ENCODE results near the gene POLDIP3.

The POLDIP3 gene

DNA sequence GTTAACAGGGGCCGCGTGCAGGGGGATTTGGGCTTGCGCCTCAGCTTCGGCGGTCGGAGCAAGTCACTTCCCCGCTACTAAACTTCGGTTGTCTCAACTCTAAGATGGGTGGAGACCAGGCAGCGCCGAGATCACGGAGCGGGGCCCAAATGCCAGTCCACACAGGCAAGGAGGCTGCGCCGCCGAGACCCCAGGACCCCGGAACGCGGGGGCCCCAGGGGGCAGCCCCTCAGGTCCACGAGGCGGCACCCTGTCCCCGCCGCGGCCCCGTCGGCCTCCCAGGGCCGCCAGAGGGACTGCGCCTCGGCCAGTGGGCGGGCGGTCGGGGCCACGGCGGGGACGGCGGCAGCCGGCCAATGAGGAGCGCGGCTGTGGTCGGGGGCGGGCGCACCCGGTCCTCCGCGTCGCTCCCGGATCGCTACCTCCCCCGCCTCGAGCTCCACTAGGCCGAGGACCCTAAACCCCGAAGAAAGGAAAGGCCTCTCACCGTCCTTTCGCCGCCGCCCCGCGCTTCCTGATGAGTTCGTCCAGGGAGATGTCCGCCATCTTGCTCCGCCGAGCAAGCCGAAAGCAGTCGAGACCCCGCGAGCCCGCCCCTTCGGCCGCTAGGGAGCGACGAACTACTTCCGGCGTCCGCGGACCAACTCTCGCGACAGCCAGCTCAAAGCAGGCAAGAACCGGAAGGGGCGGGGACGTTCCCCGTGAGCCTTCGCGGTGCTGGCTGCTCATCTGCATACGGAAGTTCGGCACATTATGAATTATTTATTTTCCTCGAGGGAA lies at the start of gene POLDIP3:
Gene POLDIP3 (minus strand): TSS at position 572 of the 780 bp plus-strand sequence. CDS start 26 bp downstream, at position 546.
- peak; percentile 99 for DNase-seq (ENCODE audit: low spot score)

DNA sequence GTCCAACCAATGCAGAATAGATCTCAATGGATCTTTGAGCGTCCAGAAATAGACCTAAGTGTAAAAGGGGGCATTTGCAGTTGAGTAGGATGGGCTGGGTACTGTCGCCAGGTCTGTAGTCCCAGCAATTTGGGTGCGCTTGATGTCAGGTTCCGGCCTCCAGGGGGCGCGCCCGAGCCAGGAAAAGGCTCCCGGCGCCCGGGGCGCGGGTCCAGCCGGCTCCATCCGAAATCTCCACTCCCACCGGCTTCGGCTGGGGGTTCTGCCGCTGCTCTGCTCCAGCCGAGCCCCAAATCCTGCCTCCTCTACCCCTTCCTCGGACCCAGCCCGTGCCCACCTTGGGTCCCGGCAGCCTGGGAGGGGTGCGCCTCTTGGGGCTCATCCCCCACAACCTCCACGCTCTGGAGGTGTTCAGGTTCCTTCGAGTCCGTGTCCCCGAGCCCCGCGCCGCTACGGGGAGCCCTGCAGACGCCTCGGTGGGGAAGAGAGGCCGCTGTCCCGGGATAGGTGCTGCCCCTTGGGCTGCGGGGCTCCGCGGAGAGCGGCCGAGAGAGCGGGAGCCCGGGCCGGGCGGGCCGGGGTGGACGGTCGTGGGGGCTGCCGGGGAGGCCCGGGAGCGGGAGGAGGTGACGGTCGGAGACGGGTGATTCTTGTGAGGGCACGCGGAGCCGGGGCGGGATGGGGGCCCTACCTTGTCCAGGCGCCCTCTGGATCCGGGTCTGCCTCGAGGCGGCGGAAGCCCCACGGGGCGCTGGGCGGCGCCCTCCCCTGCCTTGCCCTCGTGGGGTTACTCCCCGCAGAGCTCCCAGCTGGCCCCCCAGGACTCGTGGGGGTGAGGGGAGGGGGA lies 47.5 kb upstream of the POLDIP3 start:
- DNase-seq (ENCODE audit: low spot score), result peak; percentile 82

GRCh38 chr22:42656578-42656977 lies 41.9 kb upstream of the POLDIP3 start:
- no peak for DNase-seq (ENCODE audit: low spot score)

DNA sequence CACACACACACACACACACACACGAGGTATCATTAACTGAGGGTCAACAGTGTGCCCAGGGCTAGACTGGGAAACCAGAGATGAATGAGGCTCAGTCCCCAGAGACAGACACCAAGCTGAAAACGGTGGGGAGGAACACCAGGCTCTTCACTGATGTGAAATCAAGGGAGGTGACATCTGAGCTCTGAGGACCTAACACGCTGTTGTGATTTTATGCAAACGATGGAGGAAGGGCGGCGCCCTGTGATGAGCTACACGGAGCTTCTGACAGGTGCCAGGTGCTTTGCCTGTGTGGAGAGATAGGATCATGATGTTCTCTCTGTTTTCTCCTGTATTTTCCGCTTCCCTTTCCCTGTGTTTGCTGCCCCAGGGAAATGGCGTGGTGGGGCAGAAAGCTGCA lies 41.0 kb upstream of the POLDIP3 start:
- no peak for DNase-seq (ENCODE audit: low spot score)

DNA sequence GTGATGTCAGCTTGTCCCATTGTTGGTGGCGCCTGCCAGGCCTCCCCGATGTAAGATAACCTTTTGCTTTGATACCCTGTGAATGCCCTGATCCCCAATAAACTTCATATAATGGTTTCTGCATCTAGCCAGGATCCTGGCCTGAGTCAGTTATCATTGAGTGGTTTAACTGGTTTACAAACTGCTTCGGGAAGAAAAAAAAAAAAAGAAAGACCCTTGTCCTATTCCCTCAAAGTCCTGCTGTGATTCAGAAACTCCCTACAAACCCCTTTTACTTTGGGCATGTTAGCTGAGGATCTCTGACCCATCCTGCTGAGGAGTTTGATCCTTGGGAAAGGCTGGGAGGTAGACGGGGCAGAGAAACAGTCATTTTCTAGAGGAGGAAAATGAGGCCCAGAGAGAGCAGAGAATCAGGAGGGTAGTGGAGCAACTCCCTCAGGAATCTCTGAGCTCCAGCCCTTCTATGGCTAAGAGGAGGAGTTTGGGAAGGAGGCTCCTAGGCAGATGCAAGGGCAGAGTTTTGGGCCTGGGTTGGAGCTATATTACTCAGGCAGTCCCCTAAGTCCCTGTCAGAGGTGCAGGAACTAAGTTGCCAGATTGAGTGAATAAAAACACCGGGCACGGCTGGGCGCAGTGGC lies 39.9 kb upstream of the POLDIP3 start:
- no peak for DNase-seq (ENCODE audit: low spot score)

GRCh38 chr22:42653999-42654398 lies 39.3 kb upstream of the POLDIP3 start:
- DNase-seq (ENCODE audit: low spot score), result no peak

GRCh38 chr22:42651134-42651533 lies 36.5 kb upstream of the POLDIP3 start:
- DNase-seq (ENCODE audit: low spot score), result no peak

GRCh38 chr22:42649246-42650099 lies 34.8 kb upstream of the POLDIP3 start, which contains the start of gene CYB5R3:
TSS of gene CYB5R3 (minus strand) at chr22:42649392. CDS start at chr22:42649315, 77 bp downstream.
- DNase-seq (ENCODE audit: low spot score), result peak; percentile 83

GRCh38 chr22:42648368-42649245 lies 33.9 kb upstream of the POLDIP3 start:
- peak; percentile 59 for DNase-seq (ENCODE audit: low spot score)

DNA sequence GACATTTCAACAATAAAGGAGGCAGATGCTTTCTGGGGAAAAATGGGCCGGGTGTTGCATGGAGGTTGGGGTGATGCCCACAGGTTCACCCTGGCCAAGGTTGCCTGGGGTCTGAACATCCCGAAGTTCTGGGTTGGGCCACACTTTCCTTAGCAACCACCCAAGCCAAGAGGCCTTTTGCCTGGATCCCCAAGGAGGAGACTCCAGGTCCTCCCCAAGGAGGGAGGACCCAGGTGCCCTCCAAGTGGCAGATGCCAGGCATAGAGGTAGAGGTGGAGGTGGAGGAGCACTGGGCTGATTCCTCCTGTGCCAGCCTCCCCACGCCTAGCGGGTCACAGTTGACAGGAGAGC lies 33.3 kb upstream of the POLDIP3 start:
- DNase-seq (ENCODE audit: low spot score), result peak; percentile 23

DNA sequence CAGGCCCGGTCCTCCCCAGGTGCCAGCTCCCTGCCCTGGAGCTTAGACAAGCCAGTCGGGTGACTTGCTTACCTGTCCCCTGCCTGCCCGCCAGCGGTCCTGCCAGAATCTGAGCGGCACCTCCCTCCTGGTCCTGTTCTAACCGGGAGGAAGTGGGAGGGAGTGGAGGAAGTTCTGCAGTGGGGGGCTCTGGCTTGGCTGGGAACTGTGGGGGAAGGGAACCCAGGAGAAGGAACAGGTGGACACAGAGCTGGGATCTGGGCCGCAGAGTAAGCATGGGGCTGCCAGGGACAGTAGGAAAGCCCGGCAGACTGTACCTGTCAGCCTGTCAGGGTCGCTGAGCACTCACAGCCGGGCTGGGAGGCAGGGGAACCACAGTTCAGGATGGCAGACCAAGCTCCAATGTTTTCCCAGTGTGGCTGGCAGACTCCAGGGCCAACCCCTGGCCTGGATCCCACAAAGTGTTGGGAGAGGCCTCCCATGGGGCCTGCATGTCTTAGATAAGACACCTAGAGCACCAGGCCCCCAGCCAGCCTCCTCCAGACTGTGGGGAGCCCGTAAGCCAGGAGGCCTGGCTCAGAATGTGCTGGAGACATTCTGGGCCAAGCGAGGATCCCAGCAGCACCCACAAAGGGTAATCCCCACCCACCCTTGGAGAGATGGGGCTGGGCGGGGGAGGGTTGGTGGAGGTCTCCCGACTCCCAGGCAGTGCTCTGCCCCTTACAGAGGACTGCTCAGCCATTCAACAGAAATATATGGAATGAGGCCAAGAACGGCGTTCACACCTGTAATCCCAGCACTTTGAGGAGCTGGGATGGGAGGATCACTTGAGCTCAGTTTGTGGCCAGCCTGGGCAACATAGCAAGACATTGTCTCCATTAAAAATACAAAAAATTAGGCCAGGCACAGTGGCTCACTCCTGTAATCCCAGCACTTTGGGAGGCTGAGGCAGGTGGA lies 32.2 kb upstream of the POLDIP3 start:
- DNase-seq (ENCODE audit: low spot score), result peak; percentile 86

DNA sequence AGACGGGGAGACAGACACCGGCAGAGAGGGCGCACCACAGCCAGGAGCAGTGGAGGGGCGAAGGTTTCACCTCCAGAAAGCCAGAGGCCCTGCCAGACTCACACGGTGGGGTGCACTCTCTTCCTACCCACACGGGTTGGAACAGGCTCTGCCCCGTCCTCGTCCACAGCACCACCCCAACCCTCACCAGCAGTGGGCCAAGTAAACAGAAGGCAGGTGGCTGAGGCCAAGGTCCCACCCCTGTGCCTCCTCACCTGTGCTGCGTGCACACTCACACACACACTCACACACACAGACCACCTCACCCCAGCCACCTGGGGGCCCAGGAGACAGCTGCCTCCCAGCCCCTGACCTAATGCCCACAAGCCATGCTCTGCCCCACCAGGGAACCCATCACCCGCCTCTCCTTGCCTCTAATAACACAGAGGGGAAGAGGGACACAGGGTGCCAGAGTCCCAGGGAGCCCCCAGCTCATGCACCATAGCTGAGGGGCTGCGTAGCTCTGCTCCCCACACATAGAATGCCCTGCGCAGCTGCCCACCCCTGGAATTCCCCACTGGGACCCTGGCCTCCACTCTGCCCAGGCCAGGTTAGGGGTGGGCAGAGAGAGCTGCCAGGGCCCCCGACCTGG lies 31.4 kb upstream of the POLDIP3 start:
- DNase-seq (ENCODE audit: low spot score), result peak; percentile 52

GRCh38 chr22:42645341-42645937 lies 30.8 kb upstream of the POLDIP3 start:
- no peak for DNase-seq (ENCODE audit: low spot score)

- peak; percentile 25 for DNase-seq (ENCODE audit: low spot score)
Measured at GRCh38 chr22:42644422-42645340, 30.0 kb upstream of the POLDIP3 start.

DNA sequence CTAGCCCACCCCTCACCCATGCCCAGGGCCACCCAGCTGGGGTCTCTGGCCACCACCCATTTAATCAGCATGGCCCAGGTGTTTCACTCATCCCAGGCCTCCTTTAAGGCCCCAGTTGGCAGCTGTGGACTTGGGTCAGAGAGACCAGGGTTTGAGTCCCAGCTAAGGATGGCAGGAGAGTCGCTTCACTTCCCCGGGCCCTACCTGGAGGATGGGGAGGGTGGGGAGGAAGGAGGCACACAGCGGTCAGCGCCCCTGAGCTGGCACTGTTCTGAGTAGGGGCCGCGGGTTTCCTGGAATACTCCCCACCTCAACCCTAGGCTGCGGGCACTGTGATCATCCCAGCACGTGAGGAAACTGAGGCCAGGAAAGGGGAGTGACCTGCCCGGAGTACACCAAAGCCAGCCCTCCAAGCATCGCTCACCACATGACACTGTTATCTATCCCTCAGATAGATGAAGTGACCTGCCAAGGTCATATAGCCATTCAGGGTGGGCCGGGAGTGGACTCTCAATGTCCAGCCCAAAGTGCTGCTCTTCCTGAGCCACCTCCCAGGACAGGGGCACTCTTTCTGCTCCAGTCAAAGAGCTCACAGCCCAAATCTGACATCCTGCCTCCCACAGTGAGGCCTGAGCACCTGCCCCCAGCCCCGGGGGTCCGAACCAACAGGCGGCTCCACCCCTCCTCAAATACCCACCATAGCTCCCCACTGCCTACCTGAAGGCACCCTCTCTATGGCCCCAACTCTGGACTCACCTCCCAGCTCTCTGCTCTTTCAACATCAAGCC lies 29.1 kb upstream of the POLDIP3 start:
- DNase-seq (ENCODE audit: low spot score), result no peak

DNA sequence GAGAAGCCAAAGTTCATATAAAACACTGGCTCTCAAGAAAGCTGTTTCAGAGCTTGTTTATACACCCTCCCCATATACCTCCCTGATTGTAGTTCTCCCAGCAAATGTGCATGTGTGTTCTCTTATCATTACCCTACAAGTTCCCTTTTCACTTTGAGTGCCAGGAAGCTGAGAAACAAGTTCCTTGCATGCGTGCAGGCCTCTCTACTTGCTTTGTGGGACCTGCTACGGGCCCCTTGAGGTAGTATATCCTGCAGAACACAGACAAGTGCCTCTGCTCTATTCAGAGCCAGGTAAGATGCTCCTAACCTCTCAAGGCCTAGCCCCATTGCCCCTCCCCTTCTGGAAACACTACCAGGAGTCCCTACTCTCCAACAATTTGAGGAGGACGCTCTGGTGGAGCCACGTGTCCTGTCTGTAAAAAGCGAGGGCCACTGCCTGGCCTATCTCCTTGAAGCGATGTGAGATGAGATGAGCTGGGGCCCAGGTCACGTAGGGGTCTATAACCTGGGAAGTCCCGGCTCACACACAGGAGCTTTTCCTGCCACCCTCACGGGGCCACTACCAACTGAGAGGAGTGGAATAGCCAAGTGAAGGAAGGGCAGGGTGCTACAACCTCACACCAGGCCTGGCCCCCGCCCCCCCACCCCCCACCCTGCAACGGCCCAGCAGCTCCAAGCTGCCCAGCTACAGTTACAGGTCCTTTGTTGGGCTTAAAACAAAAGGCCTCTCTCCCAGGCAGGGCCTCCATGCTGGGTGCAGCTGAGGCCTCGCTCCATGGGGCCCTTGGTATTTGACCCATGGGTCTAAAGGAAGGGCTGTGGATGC lies 28.3 kb upstream of the POLDIP3 start:
- peak; percentile 53 for DNase-seq (ENCODE audit: low spot score)

Data from hematopoietic multipotent progenitor cell treated with erythropoietin and hydrocortisone succinate and interleukin-3 and kit ligand, for 17 days (in vitro differentiated cells).